Activated T-cell treated with anti-CD3 and anti-CD28 coated beads for 48 hours (primary cell): ENCODE data around the gene UTP11.

ENCODE experiments used
- DNase-seq: peaks from one replicate; pipeline ENCODE4 v3.0.0-alpha.2; 2020; ENCODE audit warnings: low read depth

The UTP11 gene

DNA sequence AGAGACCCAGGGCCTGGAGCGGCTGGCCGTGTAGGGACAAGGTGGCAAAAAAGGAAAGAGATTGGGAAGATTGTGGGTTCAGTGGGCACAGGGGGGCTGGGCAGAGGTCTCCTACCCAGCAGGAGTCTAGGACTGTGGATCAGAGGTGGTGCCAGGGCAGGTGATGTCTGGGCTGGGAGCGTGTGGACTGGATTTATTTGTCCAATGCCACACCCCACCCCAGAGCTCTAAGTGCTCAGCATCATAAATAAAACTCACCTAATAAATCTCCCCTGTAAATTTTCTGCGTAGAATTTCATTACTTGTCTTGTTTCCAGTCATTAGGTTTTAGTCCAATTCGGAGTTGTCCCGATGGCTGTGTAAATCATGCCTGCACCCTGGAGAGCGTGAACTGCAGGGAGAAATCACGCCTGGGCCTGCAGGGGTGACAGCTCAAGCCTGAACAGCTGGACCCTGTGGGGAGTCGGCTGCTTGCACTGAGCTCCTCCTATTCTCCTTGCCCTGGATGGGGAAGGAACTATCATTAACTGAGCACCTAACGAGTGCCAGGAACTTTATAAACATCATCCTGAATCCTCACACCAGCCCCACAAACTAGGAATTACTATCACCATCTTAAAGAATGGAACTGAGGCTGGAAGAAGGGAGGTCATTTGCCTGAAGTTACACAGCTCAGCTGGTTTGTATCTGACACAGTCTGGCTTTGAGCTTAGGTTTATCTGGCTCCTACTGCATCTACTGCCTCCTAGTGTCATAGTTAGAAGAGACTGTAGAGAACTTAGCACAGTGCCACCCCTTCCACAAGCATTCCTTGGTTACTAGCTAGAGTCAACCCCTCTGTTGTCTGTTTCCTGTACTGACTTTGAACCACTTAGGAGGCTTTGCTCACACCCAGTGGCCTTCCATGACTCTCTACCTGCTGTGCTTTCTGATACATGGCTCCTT, 59.0 kb downstream of the UTP11 start:
- DNase-seq, result no peak

DNA sequence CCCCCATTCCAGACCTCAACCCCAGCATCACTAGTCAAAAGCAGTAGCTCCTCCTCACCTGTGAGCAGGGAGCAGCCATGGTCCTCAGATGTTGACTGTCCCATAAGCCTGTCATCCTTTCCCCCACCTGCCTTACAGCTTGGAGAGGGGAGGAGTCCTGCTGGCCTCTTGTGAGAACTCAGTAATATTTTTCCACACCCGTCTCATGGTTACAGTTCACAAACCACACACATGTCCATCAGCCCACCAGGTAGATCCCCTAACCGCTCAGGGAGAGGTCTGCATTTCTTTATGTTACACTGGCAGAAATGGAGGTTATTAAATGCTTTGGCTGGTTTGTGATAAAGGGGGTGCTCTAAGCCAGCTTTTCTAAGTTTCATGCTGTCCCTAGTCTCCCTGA, 60.3 kb downstream of the UTP11 start:
- no peak for DNase-seq

DNA sequence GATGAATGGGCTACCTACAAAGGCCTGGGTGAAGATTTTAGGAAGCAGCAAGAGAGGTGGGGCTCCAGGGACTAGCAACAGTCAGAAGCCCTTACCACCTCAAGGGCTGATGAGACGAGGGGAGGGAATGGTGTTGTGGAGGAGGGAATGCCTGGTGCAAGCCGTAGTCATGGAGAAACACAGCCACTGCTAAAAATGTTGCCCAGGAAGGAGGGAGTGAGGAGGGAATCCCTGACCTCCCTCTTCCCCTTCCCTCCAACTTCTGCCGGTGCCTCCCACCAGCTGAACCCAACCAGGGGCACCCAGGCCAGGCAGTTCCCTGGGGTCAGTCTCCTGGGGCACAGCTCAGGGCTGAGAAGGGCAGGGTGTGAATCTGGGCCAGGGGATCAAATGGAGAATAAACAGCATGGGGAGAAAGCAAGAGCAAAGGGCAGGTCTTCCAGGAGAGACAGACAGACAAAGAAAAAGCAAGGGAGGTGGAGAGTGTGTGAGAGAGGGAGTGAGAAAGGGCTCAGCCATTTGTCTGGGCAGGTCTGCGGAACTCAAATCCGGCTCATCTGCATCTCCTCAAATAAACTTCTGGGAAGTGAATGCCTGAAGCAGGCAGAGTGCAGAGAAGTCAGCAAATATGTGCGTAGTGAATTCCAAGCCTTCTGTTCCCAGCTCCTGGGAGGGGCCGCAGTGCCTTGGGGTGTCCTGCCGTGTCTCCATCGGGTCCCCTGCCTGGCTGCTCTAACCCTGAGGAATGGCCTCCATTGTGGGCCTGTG, 61.2 kb downstream of the UTP11 start:
- DNase-seq, result no peak

DNA sequence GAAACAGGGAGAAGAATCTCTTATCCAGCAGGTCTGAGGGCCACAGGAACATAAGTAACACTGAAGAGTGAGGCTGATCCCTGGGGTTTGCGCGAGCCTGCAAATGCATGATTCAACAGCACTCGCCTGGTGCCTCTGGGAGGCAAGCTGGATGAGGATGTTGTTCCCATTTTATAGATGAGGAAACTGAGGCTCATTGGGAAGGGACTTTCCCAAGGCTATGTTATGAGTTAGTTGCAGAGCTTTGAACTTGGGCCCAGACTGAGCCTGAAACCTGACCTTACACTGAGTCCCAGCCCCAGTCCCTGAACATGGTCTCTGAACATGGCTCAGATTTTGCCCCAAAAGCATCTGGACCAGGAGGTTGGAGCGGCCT, 61.8 kb downstream of the UTP11 start:
- no peak for DNase-seq
